ENCODE results near the gene PRDX3.

- TF ChIP-seq CTCF (IDR thresholded peaks at IDR 0.05; ENCODE audit: low read length) (no peak), EZH2 (optimal IDR thresholded peaks at IDR 0.05; ENCODE audit: low read depth, low read length) (no peak), EZH2phosphoT487 (IDR thresholded peaks at IDR 0.05; ENCODE audit: low read length) (no peak)
These were observed 40.0 kb downstream of the PRDX3 start for GRCh38 chr10:119138346-119139306.

Data from MM.1S (cell line).